Measurements from ENCODE around the gene ALPK1. TPM values are rescaled to one million over a fixed set of nuclear protein-coding genes. Genes with fewer than 3 reads are reported as not detected.

The ALPK1 gene
- total and polyA plus RNA-seq, 2 experiments from 2014 or later: 0.10 to 0.49 TPM

DNA sequence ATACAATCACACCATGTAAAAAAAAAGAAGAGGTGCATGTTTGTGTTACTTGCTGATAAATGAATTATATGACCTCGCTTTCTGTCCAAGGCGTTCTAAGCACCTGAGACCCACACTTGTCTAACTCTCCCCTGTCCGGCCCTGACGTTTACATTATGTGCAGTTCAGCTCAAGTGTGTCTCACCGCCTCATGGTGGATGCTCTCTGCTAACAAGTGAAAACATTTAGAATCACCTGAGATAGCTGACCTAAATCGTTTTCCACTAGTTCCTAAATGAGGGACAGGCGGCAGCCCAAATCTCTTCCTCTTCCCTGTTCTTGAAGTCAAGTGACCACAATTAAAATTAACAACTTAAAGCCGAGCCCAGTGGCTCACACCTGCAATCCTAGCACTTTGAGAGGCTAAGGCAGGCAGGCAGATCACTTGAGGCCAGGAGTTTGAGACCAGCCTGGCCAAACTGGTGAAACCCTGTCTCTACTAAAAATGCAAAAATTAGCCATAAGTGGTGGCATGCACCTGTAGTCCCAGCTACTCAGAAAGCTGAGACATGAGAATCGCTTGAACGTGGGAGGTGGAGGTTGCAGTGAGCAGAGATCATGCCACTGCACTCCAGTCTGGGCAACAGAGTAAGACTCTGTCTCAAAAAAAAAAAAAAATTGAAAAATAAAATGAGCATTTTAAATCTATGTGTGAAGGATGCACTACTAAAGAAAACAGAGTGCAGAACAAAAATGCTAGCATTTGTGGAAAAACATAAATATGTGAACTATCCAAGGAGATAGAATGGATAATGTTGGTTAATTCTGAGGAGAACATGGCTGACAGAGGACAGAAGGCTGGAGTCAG, 7.5 kb upstream of the ALPK1 start (continued):
- TF ChIP-seq ZNF462 (CRISPR knock-in tag; IDR thresholded peaks at IDR 0.05) (no peak), CREB1 (CRISPR knock-in tag; IDR thresholded peaks at IDR 0.05; ENCODE audit: low read depth) (no peak), ZNF331 (CRISPR knock-in tag; IDR thresholded peaks at IDR 0.05; ENCODE audit: low read depth) (no peak)

GRCh38 chr4:112290341-112290740, 6.8 kb upstream of the ALPK1 start:
- peaks cover 6% of the 10 kb centered on the region; the same call in 2 of the 3 replicates for H3K36me3 Mint-ChIP-seq (ENCODE audit: low read depth)
- H3K27me3 Mint-ChIP-seq (ENCODE audit: insufficient read depth, low read depth, poor library complexity): peaks cover 15% of the 10 kb centered on the region
- Histone ChIP-seq H3F3A (replicated peaks; ENCODE audit: low read depth) (no peaks in the 10 kb centered on the region), H3K4me1 (ENCODE audit: insufficient read depth) (no peaks in the 10 kb centered on the region), H3K4me2 (no peak overlapping the region), H3K36me3 (ENCODE audit: insufficient read depth) (no peaks in the 10 kb centered on the region), H3K79me2 (replicated peaks; ENCODE audit: insufficient read depth) (no peaks in the 10 kb centered on the region), H4K20me1 (replicated peaks; ENCODE audit: insufficient read depth) (no peaks in the 10 kb centered on the region), H3K4me3 (no peak overlapping the region), H3K27ac (ENCODE audit: low read depth) (no peak overlapping the region), H2AFZ (no peak overlapping the region), H3K27me3 (ENCODE audit: insufficient read depth) (peaks cover 17% of the 10 kb centered on the region), H3K9me2 (ENCODE audit: insufficient read depth) (peaks cover 3% of the 10 kb centered on the region; the same call in 1 of the 2 replicates)
- DNase-seq (ENCODE audit: low spot score) (no peak), ATAC-seq (no peak)
- H3K4me1 Mint-ChIP-seq: peaks cover 19% of the 10 kb centered on the region
- no peak overlapping the region for H3K27ac Mint-ChIP-seq
- no peak overlapping the region for H3K4me3 Mint-ChIP-seq
- H3K9me3 Mint-ChIP-seq: peaks cover 18% of the 10 kb centered on the region; the same call in 2 of the 3 replicates
- TF ChIP-seq, protein P1, sequence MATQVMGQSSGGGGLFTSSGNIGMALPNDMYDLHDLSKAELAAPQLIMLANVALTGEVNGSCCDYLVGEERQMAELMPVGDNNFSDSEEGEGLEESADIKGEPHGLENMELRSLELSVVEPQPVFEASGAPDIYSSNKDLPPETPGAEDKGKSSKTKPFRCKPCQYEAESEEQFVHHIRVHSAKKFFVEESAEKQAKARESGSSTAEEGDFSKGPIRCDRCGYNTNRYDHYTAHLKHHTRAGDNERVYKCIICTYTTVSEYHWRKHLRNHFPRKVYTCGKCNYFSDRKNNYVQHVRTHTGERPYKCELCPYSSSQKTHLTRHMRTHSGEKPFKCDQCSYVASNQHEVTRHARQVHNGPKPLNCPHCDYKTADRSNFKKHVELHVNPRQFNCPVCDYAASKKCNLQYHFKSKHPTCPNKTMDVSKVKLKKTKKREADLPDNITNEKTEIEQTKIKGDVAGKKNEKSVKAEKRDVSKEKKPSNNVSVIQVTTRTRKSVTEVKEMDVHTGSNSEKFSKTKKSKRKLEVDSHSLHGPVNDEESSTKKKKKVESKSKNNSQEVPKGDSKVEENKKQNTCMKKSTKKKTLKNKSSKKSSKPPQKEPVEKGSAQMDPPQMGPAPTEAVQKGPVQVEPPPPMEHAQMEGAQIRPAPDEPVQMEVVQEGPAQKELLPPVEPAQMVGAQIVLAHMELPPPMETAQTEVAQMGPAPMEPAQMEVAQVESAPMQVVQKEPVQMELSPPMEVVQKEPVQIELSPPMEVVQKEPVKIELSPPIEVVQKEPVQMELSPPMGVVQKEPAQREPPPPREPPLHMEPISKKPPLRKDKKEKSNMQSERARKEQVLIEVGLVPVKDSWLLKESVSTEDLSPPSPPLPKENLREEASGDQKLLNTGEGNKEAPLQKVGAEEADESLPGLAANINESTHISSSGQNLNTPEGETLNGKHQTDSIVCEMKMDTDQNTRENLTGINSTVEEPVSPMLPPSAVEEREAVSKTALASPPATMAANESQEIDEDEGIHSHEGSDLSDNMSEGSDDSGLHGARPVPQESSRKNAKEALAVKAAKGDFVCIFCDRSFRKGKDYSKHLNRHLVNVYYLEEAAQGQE (IDR thresholded peaks at IDR 0.05; ENCODE audit: unreplicated experiment): no peak
- no peak for TF ChIP-seq ZNF331 (CRISPR knock-in tag; IDR thresholded peaks at IDR 0.05; ENCODE audit: low read depth)
- TF ChIP-seq, protein P2, sequence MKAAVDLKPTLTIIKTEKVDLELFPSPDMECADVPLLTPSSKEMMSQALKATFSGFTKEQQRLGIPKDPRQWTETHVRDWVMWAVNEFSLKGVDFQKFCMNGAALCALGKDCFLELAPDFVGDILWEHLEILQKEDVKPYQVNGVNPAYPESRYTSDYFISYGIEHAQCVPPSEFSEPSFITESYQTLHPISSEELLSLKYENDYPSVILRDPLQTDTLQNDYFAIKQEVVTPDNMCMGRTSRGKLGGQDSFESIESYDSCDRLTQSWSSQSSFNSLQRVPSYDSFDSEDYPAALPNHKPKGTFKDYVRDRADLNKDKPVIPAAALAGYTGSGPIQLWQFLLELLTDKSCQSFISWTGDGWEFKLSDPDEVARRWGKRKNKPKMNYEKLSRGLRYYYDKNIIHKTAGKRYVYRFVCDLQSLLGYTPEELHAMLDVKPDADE (IDR thresholded peaks at IDR 0.05): no peak

All from GM23338 (cell line).